Measurements from ENCODE around the gene PLEK2.

The PLEK2 gene

DNA sequence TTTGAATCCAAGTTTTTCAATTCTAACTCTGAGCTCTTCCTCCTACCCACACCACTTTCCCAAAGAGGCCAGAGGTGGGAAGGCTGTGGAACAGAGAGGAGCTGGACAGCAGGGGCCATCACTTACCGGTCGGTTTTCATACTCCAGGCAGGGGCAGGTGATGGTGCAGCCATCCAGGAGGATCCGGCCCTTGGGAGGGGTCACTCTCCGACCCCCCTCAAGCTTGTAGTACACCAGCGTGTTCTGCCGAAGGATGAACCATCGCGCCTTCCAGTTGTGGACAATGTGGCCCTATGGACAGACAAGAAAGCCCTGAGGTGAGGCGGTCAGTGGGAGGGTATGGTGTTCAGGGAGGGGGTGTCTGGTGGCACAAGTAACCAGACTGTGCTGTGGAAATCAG is 14.4 kb downstream of the PLEK2 start:
- no peak for DNase-seq (ENCODE audit: low spot score)

DNA sequence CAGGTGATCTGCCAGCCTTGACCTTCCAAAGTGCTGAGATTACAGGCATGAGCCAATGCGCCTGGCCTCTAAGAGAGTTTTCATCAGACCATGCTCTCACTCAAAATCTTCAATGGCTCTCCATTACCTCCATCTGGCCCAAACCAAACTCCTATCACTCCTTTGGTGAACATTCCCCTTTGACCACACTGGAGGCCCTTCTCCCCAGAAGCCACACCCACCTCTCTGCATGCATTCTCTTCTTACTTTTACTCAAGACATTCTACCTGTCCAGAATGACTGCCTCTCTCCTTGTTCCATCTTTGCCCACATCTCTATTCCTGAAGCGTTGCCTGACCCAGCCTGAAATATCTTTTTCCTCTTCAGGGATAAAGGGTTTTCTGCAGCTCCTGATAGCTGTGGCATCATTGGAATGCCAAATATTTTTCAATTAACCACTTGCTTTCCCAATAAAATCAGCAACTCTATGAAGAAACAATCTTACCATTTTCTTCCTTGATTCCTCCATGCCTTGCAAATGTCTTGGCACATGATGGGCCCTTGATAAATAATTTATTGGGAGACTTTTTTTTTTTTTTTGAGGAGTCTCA is 15.5 kb downstream of the PLEK2 start:
- DNase-seq (ENCODE audit: low spot score): no peak

DNA sequence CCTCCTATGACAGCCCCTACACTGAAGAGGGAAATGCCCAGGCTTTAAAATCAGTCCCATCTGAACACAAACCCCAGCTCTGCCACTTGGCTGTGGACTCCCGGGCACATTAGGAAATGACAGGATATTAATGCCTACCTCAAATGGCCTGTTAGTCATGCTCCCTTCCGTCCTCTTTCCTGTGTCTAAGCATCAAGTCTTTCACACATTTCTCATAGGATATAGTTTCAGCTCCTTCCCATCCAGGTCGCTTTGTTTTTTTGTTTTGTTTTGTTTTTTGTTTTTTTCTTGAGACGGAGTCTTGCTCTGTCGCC is 16.1 kb downstream of the PLEK2 start:
- no peak for DNase-seq (ENCODE audit: low spot score)

DNA sequence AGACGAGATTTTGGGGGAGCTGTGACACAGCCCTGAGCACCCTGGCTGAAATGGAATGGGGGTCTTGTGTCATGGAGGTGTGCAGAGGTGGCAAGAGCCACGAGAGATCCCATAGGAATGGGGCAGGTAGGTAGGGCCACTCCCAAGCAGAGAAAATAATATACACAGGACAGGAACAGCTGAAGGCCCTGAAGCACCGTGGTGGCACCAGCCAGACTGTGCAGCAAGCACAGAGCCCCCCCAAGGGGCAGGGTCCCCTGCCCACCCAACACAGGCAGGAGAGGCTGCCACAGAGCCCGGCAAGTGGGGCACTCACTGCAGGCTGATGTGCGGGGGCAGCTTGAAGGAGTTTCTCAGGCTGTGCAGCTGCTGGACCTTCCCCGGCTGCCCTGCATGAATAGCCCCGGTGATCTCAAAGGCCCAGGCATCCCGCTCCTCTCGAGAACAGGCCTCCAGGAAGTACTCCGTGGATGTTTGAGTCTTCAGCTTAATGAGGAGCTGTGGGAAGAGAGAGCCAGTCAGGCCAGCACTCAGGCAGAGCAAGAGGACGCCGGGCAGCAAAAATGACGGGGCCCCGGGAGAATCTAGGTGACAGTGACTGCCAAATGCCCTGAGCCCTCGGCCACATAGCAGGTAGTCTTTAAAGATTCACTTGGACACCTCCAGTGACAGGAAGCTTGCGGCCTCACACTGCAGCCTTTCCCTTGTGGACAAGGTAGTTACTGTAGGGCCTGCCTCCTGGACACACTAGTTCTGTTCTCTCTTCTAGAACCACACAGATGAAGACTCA is 16.7 kb downstream of the PLEK2 start:
- no peak for DNase-seq (ENCODE audit: low spot score)

DNA sequence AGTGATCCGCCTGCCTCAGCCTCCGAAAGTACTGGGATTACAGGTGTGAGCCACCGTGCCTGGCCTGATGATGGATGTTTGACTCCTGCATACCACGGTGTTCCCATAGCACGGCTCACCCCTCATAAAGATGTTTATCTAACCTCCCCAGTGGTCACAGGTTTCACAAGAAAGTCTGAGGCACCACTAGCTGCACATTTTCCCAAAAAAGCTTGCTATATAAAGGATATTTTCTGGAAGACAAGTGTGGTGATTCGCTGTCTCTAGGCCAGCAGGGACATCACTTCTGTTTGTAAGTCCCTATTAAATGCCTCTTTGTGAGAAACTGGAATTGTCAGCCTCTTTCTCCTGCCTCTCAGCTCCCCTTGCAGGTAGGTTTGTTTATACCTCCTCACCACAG is 18.3 kb downstream of the PLEK2 start:
- DNase-seq (ENCODE audit: low spot score): no peak

DNA sequence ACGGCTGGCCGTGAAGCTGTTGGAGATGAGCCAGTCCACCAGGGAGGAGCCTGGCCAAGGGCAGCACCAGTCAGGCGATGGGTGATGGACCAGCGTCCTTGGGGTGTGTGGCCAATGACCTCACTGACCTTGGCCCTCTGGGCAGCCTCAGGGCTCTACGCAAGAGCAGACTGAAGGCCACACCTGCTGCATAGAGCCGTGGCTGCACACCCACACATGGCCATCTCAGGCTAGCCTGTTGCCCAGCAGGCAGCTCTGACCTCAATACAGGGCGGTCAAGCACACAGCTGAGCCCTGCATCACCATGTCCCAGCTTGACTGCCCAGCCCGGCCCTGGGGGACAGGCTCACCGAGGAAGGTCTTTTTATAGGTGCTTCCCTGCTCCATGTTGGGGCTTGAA is 19.2 kb downstream of the PLEK2 start:
- no peak for DNase-seq (ENCODE audit: low spot score)

DNA sequence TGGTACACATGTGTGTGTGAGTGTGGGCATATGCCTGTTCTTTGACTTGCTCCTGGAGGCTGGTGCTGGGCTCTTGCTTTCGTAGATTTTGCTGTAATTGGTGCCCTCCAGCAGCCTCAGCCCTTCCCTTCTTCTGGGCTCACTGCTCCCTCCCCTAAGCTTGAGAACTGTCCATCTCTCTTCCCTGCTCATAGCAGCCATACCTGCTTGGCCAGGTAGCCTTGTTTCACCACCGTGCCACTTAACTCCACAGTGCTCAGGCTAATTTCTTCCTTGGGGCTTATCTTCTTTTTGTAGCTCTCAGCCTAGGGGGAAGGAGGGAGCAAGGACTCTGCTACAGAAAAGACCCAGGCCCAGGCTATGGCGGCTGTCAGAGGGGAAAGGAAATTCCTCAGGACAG is 19.8 kb downstream of the PLEK2 start:
- DNase-seq (ENCODE audit: low spot score): no peak

DNA sequence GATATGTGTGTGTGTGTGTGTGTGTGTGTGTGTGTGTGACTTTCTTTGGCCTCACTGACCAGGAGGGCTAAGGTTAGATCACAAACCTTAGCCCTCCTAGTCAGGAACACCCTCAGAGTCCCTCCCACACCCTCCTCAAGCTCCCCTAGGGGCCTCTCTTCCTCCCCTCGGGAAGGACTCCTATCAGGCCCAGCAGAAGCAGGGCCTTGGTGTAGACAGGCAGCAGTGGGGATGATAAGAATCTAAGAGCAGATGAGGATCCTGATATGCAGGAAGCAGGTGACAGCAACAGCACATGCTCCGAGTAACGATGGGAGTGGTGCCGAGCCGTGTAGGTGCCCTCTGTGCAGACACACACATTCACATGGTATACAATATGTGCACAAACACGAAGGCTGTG is 20.7 kb downstream of the PLEK2 start:
- DNase-seq (ENCODE audit: low spot score): no peak

DNA sequence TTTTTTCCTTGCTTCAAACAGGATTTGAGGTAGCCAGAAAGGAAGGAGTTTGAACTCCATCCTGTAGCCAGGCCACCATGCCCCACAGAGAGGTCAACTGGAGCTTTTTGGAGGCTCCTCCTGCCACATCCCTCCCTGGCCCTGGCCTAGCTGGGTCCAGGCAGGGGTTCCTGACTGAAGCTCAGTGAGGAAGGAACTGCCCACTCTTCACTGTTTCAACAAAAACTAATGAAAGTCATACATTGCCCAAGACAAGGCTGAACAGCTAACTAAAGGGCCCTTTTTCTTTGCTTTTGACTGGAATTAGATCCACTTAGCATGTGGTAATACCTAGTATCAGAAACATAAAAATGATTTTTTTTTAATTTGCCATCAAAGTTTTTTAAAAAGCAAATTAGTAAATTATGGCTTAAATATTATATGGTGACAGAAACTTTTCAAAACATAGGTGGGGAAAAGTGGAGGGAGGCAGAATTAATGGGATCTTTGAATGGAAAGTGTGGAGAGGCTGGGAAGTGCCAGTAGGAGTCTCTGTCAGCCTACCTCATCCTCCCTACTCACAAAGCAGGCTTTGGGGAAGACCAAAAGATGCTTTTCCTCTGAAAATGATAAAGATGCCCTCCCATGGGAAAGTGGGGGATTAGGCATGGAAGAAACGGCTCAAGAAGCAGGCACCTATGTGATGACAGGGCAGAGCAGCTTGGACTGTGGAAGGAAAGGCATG is 22.0 kb downstream of the PLEK2 start:
- DNase-seq (ENCODE audit: low spot score): no peak

DNA sequence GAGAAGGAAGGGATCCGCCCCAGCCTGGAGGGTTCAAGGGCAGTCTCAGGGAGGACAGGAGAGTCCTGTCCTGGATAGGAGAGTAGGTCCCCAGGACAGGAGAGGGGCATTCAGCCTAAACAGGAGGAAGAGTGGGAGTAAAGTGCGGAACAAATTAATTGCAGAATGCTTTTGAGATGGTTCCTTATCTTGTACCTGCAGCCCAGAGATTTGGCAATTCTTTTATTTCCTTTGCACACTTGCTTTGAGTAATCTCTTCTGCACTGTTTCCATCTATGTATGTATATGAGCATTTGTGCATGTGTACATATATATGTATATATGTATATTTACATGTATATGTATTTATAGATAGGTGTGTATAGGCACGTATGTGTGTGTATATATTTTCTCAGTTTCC is 22.7 kb downstream of the PLEK2 start:
- no peak for DNase-seq (ENCODE audit: low spot score)

DNA sequence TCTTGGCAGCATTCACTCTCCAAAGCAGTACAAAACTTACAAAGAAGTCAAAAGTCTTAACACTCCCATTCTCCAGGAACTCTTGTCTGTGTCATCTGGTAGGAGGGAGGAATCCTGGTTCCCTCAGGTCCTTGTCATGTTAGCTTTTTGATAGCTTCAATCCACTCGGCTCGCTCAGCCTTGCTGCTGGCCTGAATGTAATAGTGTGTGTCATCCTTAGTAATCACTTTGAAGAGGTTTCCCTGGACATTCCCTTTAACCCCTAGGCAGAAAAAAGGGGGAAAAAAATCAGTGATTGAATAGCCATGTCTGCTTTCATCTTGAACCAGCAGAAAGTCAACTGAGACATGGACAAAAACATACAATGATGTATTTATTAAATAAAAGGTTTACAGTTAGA is 24.8 kb downstream of the PLEK2 start:
- DNase-seq (ENCODE audit: low spot score): peak; percentile 48

DNA sequence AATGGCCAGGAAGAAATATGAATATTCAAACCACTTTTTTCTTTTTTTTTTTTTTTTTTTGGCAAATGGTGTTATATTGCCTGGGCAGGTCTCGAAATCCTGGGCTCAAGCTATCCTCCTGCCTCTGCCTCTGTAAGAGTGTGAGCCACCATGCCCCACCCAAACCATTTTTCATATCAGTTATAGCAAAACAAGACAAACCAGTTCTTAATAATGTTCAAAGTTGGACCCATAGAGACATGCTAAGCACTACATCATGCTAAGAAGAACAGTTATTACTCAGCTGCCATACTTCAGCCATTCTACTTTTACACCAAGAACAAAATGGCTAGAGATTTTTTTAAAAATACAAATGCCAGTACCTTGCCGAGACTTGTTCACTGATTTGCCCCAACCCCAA is 26.3 kb downstream of the PLEK2 start:
- DNase-seq (ENCODE audit: low spot score): no peak

DNA sequence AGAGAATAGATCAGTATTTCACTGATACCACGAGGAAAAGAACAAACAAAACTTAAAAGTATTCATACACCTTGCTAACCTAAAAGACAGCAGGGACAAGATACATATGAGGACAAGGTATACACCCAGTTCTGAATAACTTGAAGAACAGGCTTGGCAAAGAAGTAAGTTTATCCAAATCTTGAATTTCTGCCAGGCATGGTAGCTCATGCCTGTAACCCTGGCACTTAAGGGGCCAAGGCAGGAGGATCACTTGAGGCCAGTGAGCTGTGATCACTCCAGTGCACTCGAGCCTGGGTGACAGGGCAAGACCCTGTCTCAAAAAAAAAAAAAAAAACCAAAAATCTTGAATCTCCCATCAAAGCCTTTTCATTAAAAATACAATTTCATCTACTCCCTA is 26.8 kb downstream of the PLEK2 start:
- DNase-seq (ENCODE audit: low spot score): no peak

DNA sequence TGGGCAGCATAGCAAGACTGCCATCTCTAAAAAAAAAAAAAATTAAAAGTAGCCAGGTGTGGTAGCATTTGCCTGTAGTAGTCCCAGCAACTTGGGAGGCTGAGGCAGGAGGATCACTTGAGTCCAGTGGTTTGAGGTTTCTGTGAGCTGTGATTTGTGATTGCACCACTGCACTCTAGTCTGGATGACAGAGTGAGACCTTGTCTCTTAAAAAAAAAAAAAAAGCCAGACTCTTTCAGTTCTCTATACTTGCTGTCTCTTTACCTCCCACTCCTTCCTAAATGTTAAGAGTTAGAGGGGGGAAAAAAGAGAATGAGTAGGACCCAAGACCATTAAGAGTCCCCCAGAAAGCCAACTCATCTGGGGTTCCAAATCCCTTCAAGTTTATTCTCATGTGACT is 34.0 kb downstream of the PLEK2 start:
- DNase-seq (ENCODE audit: low spot score): no peak

DNA sequence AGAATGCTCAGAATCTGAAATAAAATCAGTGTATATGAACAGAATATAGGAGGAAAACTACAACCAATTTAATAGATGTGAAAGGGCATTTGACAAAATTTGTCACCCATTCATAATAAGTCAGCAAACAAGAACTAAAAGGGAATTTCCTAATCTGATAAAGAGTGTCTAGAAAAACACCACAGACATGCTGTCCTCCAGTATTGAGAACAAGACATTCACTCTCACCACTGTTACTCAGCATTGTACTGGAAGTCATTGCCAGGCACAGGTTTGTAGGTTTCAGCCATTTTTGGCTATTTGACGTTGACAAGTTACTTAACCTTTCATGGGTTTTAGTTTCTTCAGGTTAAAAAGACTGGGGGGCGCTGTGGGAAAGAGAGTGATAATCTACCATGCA is 38.6 kb downstream of the PLEK2 start:
- no peak for DNase-seq (ENCODE audit: low spot score)

DNA sequence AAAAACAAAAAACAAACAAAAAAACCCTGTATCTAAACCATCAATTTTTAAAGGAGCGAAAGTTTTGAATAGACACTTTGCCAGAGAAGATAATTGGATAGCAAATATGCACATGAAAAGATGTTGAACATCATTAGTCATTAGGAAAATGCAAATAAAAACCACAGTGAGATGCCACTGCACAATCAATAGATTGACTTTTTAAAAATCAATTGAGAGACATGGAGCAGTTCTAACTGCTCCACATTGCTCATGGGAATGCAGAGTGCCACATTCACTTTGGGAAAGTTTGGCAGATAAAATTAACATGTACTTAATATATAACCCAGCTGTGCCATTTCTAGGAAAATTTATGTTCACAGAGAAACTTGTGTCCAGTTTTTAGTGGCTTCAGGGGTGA is 39.1 kb downstream of the PLEK2 start:
- DNase-seq (ENCODE audit: low spot score): no peak

DNA sequence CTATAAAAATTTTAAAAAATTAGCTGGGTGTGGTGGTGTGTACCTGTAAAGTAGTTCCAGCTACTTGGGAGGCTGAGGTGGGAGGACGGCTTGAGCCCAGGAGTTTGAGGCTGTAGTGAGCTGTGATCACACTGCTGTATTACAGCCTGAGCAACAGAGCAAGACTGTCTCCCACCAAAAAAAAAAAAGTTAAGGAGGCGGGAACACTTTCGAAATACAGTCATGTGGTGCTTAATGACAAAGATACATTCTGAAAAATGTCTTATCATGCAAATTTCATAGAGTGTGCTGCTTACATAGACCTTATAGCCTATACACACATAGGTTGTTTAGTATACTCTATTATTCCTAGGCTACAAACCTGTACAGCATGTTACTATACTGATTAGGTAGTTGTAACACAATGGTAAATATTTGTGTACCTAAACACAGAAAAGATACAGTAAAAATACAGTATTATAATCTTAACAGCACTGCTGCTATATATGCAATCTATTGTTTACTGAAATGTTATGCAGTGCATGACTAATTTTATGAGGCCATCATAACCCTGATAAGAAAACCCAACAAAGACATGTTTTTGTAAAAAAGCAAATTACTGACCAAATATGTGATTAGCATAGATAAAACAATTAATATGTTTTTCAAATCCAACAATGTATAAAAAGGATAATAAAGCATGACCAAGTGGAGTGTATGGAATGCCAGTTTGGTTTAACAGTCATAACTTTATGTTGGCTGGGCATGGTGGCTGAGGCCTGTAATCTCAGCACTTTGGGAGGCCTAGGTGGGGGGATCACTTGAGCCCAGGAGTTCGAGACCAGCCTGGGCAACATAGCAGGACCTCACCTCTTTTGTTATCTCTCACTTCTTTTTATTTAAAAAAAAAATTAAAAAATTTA is 40.5 kb downstream of the PLEK2 start:
- no peak for DNase-seq (ENCODE audit: low spot score)

DNA sequence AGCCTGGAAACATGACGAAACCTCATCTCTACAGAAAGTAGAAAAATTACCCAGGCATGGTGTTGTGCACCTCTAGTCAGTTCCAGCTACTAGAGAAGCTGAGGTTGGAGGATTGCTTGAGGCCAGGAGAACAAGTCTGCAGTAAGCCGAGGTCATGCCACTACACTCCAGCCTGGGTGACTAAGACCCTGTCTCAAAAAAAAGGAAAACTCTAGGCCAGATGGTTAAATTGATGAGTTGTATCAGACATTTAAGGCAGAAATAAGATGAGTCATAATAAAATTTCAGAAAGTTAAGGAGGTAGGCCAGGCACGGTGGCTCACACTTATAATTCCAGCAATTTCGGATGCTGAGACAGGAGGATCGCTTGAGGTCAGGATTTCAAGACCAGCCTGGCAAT is 41.1 kb downstream of the PLEK2 start:
- peak; percentile 26 for DNase-seq (ENCODE audit: low spot score)

DNA sequence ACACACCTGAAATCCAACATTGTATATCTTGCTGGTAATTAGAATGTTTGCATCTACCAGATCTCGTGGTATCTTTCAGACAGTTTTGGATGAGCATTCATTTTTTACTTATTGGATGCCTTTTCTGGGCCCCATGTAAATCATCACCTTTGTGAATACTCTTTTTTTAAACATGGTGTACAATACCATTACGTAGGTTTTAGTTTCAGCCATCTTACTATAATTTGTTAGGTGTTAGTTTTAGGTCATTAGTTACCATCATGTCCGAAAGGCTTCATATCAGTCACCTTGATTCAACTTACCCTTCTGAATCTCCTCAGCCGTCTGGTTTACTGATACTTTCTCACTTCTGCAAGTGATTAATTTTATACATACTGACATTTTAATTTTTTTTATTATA is 46.5 kb downstream of the PLEK2 start:
- no peak for DNase-seq (ENCODE audit: low spot score)

DNA sequence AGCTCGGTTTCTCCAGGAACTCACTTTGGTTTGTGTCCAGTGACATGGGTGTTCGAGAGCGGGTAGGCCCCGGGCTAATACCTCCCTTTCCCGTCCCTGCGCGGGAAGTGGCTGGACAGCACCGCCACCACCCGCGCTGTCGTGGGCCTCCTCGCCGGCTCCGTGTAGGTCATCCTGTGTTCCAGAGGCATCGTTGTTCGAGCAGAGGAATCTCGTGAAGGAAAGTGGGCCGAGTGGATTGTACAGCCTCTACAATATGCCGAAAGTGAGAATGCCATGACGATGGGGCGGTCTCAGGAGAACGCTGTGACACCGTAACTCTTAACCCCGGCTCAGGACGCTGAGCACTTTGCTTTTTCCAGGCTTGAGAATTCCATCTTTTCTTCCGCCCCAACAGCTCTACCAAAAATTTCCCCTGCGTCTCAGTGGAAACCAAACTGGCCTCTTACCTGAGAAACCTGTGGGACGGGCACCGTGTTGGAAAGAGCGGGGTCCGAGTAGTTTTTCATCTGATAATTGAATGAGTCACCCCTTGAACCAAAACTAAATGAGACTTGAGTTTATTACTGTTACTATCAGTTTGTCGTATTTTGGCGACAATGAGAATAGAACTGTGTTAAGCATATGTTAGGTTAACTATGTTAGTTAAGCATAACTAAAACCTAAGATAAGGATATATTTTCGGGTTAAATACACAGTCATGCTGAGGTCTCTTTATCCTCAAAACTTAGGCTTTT is 51.3 kb downstream of the PLEK2 start:
- peak; percentile 41 for DNase-seq (ENCODE audit: low spot score)

DNA sequence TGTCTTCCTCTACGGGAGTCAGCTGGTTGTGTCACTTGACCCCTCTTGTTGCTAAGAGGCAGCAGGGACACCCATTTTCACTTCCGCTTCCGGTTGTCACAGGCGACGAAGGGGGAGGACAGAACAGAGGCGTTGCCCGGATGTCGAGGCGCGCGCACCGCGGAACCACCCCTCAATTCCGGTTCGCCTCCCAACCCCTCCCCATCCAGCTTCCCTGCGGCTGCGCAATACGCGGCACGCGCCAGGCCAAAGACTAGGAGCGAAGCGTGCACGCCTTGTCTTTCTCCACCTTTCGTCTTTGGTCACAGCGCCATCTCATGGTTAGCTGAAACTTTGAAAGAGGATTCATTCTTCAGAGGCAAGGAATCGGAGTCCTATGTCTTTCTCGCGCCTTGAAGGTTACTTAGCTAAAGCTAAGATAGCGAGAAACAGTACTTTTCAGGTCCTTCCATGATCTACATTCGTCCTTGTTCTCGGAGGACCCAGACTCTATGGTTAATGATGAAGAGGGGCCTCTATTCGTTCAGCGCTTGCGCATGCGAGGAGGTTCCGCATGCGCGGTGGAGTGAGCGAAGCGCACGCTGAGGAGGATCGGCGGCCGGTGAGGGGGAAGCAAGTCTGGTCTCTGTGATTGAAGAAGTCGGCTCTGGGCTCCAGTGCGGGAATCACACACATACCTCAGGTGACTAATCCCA is 52.0 kb downstream of the PLEK2 start, which contains the start of the genes ATP6V1D and EIF2S1:
ATP6V1D (minus strand) TSS at position 30 of the 695 bp plus-strand sequence. CDS start 106 bp downstream, outside the sequence.
EIF2S1 (plus strand) TSS at position 554 of the 695 bp plus-strand sequence. CDS start 4,440 bp downstream, outside the sequence.
- peak; percentile 99 for DNase-seq (ENCODE audit: low spot score)
